ENCODE measurements around the gene MPHOSPH10. TPM values are rescaled to one million over a fixed set of nuclear protein-coding genes. Genes with fewer than 3 reads are reported as not detected.
"Not testable (repeated sequence)": the region's sequence is repeated elsewhere in the genome, so short reads cannot be mapped to it uniquely, and the experiment has no call there.

MPHOSPH10 gene
- polyA plus RNA-seq, 1 donor from 2014 or later: 39.0 TPM

DNA sequence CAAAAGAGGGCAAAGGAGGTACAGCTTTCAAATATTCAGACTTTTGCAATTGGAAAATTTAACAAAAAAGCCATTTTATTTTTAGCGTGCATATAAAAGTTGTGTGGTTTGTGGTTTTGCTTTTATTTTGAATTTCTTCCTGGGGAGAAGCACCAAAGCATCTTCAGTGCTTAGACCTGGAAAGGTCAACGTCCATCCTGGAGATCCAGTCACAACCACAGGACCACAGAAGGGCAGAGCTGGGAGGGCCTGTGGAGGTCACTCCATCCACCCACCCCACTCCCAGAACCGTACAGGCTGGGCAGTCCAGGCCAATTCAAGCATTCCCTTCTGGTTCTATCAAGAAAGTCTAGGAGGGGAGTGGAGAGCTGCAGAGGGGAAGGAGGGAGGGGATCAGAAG is 43.8 kb downstream of the MPHOSPH10 start:
- H3F3A ChIP-seq (ENCODE audit: insufficient read depth, low read length, poor library complexity, severe bottlenecking): no peaks in the 10 kb centered on the region
- H3K27me3 ChIP-seq (ENCODE audit: insufficient read depth, low read depth, low read length): no peaks in the 10 kb centered on the region
- no peak overlapping the region for H3K27ac ChIP-seq (ENCODE audit: low read length)
- H3K9me2 ChIP-seq (ENCODE audit: insufficient read depth, low read length): no peaks in the 10 kb centered on the region
- no peak overlapping the region for H3K9ac ChIP-seq (ENCODE audit: low read length)
- no peaks in the 10 kb centered on the region for H3K9me3 ChIP-seq (ENCODE audit: low read length)
- H3K36me3 ChIP-seq (ENCODE audit: insufficient read depth, low read length): no peaks in the 10 kb centered on the region
- H4K20me1 ChIP-seq (ENCODE audit: insufficient read depth): no peaks in the 10 kb centered on the region
- no peak overlapping the region for H3K4me3 ChIP-seq (ENCODE audit: low read length)
- no peak overlapping the region for H2AFZ ChIP-seq (ENCODE audit: low read depth, low read length)
- H3K79me2 ChIP-seq (replicated peaks; ENCODE audit: insufficient read depth, low read length): no peaks in the 10 kb centered on the region
- no peak overlapping the region for H3K4me2 ChIP-seq (ENCODE audit: low read length)
- TF ChIP-seq POLR2AphosphoS5 (IDR thresholded peaks at IDR 0.05): no peak
- TF ChIP-seq TAF1 (IDR thresholded peaks at IDR 0.05; ENCODE audit: low read depth): no peak
- TF ChIP-seq MXI1 (conservative IDR thresholded peaks at IDR 0.05; ENCODE audit: poor library complexity, severe bottlenecking): no peak
- no peak for TF ChIP-seq EZH2 (IDR thresholded peaks at IDR 0.05; ENCODE audit: borderline replicate concordance, insufficient read depth, low read length, poor library complexity, severe bottlenecking)
- no peak for TF ChIP-seq CTCF (IDR thresholded peaks at IDR 0.05; ENCODE audit: poor library complexity, severe bottlenecking)
- no peak for TF ChIP-seq EP300 (conservative IDR thresholded peaks at IDR 0.05; ENCODE audit: poor library complexity, severe bottlenecking)
- no peak for TF ChIP-seq RAD21 (conservative IDR thresholded peaks at IDR 0.05)
- no peak for TF ChIP-seq SMC3 (conservative IDR thresholded peaks at IDR 0.05; ENCODE audit: poor library complexity)
- TF ChIP-seq, protein P1, sequence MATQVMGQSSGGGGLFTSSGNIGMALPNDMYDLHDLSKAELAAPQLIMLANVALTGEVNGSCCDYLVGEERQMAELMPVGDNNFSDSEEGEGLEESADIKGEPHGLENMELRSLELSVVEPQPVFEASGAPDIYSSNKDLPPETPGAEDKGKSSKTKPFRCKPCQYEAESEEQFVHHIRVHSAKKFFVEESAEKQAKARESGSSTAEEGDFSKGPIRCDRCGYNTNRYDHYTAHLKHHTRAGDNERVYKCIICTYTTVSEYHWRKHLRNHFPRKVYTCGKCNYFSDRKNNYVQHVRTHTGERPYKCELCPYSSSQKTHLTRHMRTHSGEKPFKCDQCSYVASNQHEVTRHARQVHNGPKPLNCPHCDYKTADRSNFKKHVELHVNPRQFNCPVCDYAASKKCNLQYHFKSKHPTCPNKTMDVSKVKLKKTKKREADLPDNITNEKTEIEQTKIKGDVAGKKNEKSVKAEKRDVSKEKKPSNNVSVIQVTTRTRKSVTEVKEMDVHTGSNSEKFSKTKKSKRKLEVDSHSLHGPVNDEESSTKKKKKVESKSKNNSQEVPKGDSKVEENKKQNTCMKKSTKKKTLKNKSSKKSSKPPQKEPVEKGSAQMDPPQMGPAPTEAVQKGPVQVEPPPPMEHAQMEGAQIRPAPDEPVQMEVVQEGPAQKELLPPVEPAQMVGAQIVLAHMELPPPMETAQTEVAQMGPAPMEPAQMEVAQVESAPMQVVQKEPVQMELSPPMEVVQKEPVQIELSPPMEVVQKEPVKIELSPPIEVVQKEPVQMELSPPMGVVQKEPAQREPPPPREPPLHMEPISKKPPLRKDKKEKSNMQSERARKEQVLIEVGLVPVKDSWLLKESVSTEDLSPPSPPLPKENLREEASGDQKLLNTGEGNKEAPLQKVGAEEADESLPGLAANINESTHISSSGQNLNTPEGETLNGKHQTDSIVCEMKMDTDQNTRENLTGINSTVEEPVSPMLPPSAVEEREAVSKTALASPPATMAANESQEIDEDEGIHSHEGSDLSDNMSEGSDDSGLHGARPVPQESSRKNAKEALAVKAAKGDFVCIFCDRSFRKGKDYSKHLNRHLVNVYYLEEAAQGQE (IDR thresholded peaks at IDR 0.05; ENCODE audit: borderline replicate concordance): no peak

DNA sequence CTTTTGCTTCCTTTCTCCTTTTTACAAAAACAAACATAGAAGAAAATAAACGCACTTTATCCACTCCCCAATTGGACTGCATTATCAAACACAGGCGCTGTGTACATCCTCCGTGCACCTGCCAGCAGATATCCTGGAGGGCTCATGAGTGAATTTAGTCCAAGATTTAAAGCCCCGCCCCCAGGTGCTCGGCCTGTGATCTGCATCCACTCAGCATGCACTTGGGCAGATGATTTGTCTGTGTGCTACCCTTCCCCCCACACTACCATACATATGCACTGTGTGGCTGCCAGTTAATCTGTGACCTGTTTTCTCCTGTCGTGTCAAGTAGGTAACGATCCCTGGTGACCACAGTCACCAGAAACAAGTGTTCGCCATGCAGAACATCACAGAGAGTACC is 48.4 kb downstream of the MPHOSPH10 start:
- H3K4me3 ChIP-seq (ENCODE audit: low read length); H2AFZ ChIP-seq (ENCODE audit: low read depth, low read length); H3K36me3 ChIP-seq (ENCODE audit: insufficient read depth, low read length); H4K20me1 ChIP-seq (ENCODE audit: insufficient read depth); H3K4me2 ChIP-seq (ENCODE audit: low read length); H3K27me3 ChIP-seq (ENCODE audit: insufficient read depth, low read depth, low read length); H3F3A ChIP-seq (ENCODE audit: insufficient read depth, low read length, poor library complexity, severe bottlenecking); H3K9me2 ChIP-seq (ENCODE audit: insufficient read depth, low read length); H3K27ac ChIP-seq (ENCODE audit: low read length); H3K9me3 ChIP-seq (ENCODE audit: low read length); H3K79me2 ChIP-seq (replicated peaks; ENCODE audit: insufficient read depth, low read length); H3K9ac ChIP-seq (ENCODE audit: low read length): not testable (repeated sequence)

DNA sequence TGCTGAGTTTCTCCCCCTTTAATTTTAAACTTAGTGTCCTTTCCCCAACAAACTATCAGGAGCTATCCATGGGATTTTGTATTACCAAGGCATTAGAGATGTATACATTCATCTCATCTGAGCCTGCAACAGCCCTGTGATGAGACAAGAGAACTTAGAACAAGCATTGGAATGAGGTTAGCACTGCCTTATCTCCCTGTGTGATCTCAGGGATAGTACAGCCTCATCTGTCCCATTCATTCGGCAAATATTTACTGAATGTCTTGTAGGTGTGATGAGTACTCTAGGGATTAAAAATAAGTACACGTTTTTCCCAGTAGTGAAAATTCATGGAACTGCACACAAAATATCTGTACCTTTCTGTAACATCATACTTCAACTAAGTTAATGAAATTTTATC is 50.9 kb downstream of the MPHOSPH10 start:
- TF ChIP-seq POLR2AphosphoS5 (IDR thresholded peaks at IDR 0.05): no peak
- no peak for TF ChIP-seq EZH2 (IDR thresholded peaks at IDR 0.05; ENCODE audit: borderline replicate concordance, insufficient read depth, low read length, poor library complexity, severe bottlenecking)
- TF ChIP-seq MXI1 (conservative IDR thresholded peaks at IDR 0.05; ENCODE audit: poor library complexity, severe bottlenecking): no peak
- no peak for TF ChIP-seq CTCF (IDR thresholded peaks at IDR 0.05; ENCODE audit: poor library complexity, severe bottlenecking)
- no peak for TF ChIP-seq SMC3 (conservative IDR thresholded peaks at IDR 0.05; ENCODE audit: poor library complexity)

GRCh38 chr2:71183306-71184115 is 53.1 kb downstream of the MPHOSPH10 start:
- H3F3A ChIP-seq (ENCODE audit: insufficient read depth, low read length, poor library complexity, severe bottlenecking); H3K27me3 ChIP-seq (ENCODE audit: insufficient read depth, low read depth, low read length); H3K4me3 ChIP-seq (ENCODE audit: low read length); H4K20me1 ChIP-seq (ENCODE audit: insufficient read depth); H3K36me3 ChIP-seq (ENCODE audit: insufficient read depth, low read length); H3K27ac ChIP-seq (ENCODE audit: low read length); H2AFZ ChIP-seq (ENCODE audit: low read depth, low read length); H3K9me2 ChIP-seq (ENCODE audit: insufficient read depth, low read length); H3K79me2 ChIP-seq (replicated peaks; ENCODE audit: insufficient read depth, low read length); H3K4me2 ChIP-seq (ENCODE audit: low read length); H3K9ac ChIP-seq (ENCODE audit: low read length); H3K9me3 ChIP-seq (ENCODE audit: low read length): not testable (repeated sequence)

More for the DNA sequence above, 50.9 kb downstream of the MPHOSPH10 start:
- Histone ChIP-seq H3K36me3 (ENCODE audit: insufficient read depth, low read length) (no peaks in the 10 kb centered on the region), H4K20me1 (ENCODE audit: insufficient read depth) (no peaks in the 10 kb centered on the region), H3K27me3 (ENCODE audit: insufficient read depth, low read depth, low read length) (no peaks in the 10 kb centered on the region), H3K9me3 (ENCODE audit: low read length) (no peaks in the 10 kb centered on the region), H3K4me2 (ENCODE audit: low read length) (no peak overlapping the region), H3K9me2 (ENCODE audit: insufficient read depth, low read length) (no peaks in the 10 kb centered on the region), H3K4me3 (ENCODE audit: low read length) (no peak overlapping the region), H3K9ac (ENCODE audit: low read length) (no peak overlapping the region), H2AFZ (ENCODE audit: low read depth, low read length) (no peak overlapping the region), H3K27ac (ENCODE audit: low read length) (no peak overlapping the region), H3F3A (ENCODE audit: insufficient read depth, low read length, poor library complexity, severe bottlenecking) (no peaks in the 10 kb centered on the region), H3K79me2 (replicated peaks; ENCODE audit: insufficient read depth, low read length) (no peaks in the 10 kb centered on the region)
